DND-41 (cell line): ENCODE data around the gene ZMIZ1.

Experiments
- ATAC-seq: fragments of 200-7000 bp; cut with Tn5 transposase; 3 replicates; pipeline ENCODE4 v1.9.1; 2021; ENCODE audit warnings: low read depth; ENCODE audit not compliant: insufficient read depth
- DNase-seq: peaks from one replicate; pipeline ENCODE4 v3.0.0-alpha.2; 2020
- H2AFZ ChIP-seq: 2 replicates; pipeline ENCODE4 v1.6.0; 2012; ENCODE audit warnings: low read depth, low read length
- H3K27ac ChIP-seq: 2 replicates; pipeline ENCODE4 v1.5.1; 2012; ENCODE audit warnings: low read length, inconsistent platforms
- H3K27me3 ChIP-seq: fragments of 200-600 bp; sonication (generic); 2 replicates; pipeline ENCODE4 v1.6.0; 2012; ENCODE audit warnings: low read length, mild to moderate bottlenecking, inconsistent platforms; ENCODE audit not compliant: insufficient read depth, poor library complexity
- H3K36me3 ChIP-seq: 2 replicates; pipeline ENCODE4 v1.5.1; 2012; ENCODE audit warnings: low read length, inconsistent platforms; ENCODE audit not compliant: insufficient read depth
- H3K4me1 ChIP-seq: 2 replicates; pipeline ENCODE4 v1.5.1; 2012; ENCODE audit warnings: mild to moderate bottlenecking, low read length; ENCODE audit not compliant: insufficient read depth
- H3K4me2 ChIP-seq: 2 replicates; pipeline ENCODE4 v1.6.0; 2012; ENCODE audit warnings: mild to moderate bottlenecking, moderate library complexity, low read length, inconsistent platforms; ENCODE audit not compliant: insufficient read depth
- H3K4me3 ChIP-seq, 2 experiments: fragments of 200-600 bp in 1 of 2; shearing (Covaris generic) in 1 of 2; 2 replicates each; pipeline ENCODE4 v1.5.1; 2012 to 2016; ENCODE audit warnings: inconsistent platforms in 2 of 2, low read length in 2 of 2, mild to moderate bottlenecking in 2 of 2, low read depth in 1 of 2, moderate library complexity in 1 of 2
- H3K79me2 ChIP-seq: 2 replicates; pipeline ENCODE4 v1.6.0; 2012; ENCODE audit warnings: low read length, inconsistent platforms; ENCODE audit not compliant: insufficient read depth
- H3K9ac ChIP-seq: 2 replicates; pipeline ENCODE4 v1.6.0; 2012; ENCODE audit warnings: low read depth, mild to moderate bottlenecking, inconsistent platforms, low read length, moderate library complexity
- H3K9me3 ChIP-seq: 2 replicates; pipeline ENCODE4 v1.5.1; 2012; ENCODE audit warnings: low read length, moderate library complexity, mild to moderate bottlenecking, inconsistent platforms; ENCODE audit not compliant: insufficient read depth, severe bottlenecking
- H4K20me1 ChIP-seq: 2 replicates; pipeline ENCODE4 v1.6.0; 2012; ENCODE audit warnings: low read length; ENCODE audit not compliant: insufficient read depth
- EZH2 ChIP-seq: IDR thresholded peaks from 3 replicates; pipeline ENCODE4 v1.6.1; 2012; ENCODE audit warnings: borderline replicate concordance, low read depth, mild to moderate bottlenecking, moderate library complexity, low read length, inconsistent platforms; ENCODE audit not compliant: severe bottlenecking
- TF ChIP-seq, protein P1 (sequence below): IDR thresholded peaks from 2 replicates; pipeline ENCODE4 v1.5.1; 2012; ENCODE audit warnings: borderline replicate concordance, low read length, moderate library complexity, mild to moderate bottlenecking; ENCODE audit not compliant: poor library complexity, severe bottlenecking; ENCODE audit errors: extremely low read depth

Gene ZMIZ1

GRCh38 chr10:79215531-79215930, 146.8 kb downstream of the ZMIZ1 start:
- peaks cover 25% of the 10 kb centered on the region for H4K20me1 ChIP-seq
- H3K79me2 ChIP-seq = no peaks in the 10 kb centered on the region
- peaks cover 76% of the 10 kb centered on the region for H3K36me3 ChIP-seq
- ATAC-seq = no peak
- H2AFZ ChIP-seq = no peak overlapping the region
- no peaks in the 10 kb centered on the region for H3K4me1 ChIP-seq
- no peak overlapping the region for H3K27ac ChIP-seq
- no peaks in the 10 kb centered on the region for H3K27me3 ChIP-seq
- H3K9ac ChIP-seq = no peak overlapping the region
- DNase-seq = no peak
- no peak overlapping the region for H3K4me2 ChIP-seq
- no peak overlapping the region for H3K4me3 ChIP-seq
- H3K9me3 ChIP-seq = no peaks in the 10 kb centered on the region
- TF ChIP-seq, protein P1, sequence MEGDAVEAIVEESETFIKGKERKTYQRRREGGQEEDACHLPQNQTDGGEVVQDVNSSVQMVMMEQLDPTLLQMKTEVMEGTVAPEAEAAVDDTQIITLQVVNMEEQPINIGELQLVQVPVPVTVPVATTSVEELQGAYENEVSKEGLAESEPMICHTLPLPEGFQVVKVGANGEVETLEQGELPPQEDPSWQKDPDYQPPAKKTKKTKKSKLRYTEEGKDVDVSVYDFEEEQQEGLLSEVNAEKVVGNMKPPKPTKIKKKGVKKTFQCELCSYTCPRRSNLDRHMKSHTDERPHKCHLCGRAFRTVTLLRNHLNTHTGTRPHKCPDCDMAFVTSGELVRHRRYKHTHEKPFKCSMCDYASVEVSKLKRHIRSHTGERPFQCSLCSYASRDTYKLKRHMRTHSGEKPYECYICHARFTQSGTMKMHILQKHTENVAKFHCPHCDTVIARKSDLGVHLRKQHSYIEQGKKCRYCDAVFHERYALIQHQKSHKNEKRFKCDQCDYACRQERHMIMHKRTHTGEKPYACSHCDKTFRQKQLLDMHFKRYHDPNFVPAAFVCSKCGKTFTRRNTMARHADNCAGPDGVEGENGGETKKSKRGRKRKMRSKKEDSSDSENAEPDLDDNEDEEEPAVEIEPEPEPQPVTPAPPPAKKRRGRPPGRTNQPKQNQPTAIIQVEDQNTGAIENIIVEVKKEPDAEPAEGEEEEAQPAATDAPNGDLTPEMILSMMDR = no peak
- no peak for TF ChIP-seq EZH2

GRCh38 chr10:79219322-79219957, 150.7 kb downstream of the ZMIZ1 start:
- DNase-seq (no peak), ATAC-seq (no peak)
- Histone ChIP-seq H4K20me1 (peaks cover 21% of the 10 kb centered on the region), H3K9ac (no peak overlapping the region), H3K9me3 (no peaks in the 10 kb centered on the region), H3K4me3 (no peak overlapping the region), H3K4me1 (no peaks in the 10 kb centered on the region), H3K79me2 (no peaks in the 10 kb centered on the region), H3K27ac (no peak overlapping the region), H3K27me3 (no peaks in the 10 kb centered on the region), H3K4me2 (no peak overlapping the region), H2AFZ (no peak overlapping the region), H3K36me3 (peaks cover 84% of the 10 kb centered on the region)
- TF ChIP-seq, protein P1 = no peak
- TF ChIP-seq EZH2 = no peak

GRCh38 chr10:79220307-79220706, 151.5 kb downstream of the ZMIZ1 start:
- no peak for ATAC-seq
- H3K36me3 ChIP-seq = peaks cover 82% of the 10 kb centered on the region
- no peaks in the 10 kb centered on the region for H3K27me3 ChIP-seq
- no peak overlapping the region for H3K9ac ChIP-seq
- no peak overlapping the region for H2AFZ ChIP-seq
- no peaks in the 10 kb centered on the region for H3K9me3 ChIP-seq
- TF ChIP-seq, protein P1 = no peak
- no peak for TF ChIP-seq EZH2
- H3K4me3 ChIP-seq = no peak overlapping the region
- no peak overlapping the region for H3K4me2 ChIP-seq
- peaks cover 21% of the 10 kb centered on the region for H4K20me1 ChIP-seq
- no peak overlapping the region for H3K27ac ChIP-seq
- no peak for DNase-seq
- no peaks in the 10 kb centered on the region for H3K79me2 ChIP-seq
- H3K4me1 ChIP-seq = no peaks in the 10 kb centered on the region
